Mesendoderm (in vitro differentiated cells): Measurements from ENCODE around the gene POP7.

ENCODE experiments used
- DNase-seq: peaks from one replicate; pipeline ENCODE4 v3.0.0; 2013
- H2AK5ac ChIP-seq: 2 replicates; pipeline ENCODE4 v1.6.1; 2013; ENCODE audit warnings: low read length, inconsistent platforms
- H2BK120ac ChIP-seq: 2 replicates; pipeline ENCODE4 v1.6.1; 2013; ENCODE audit warnings: low read depth, mild to moderate bottlenecking, low read length, moderate library complexity, mixed read lengths
- H2BK15ac ChIP-seq: replicated peaks from 2 replicates; pipeline ENCODE4 v1.6.1; 2013; ENCODE audit warnings: low read depth, mild to moderate bottlenecking, moderate library complexity
- H2BK5ac ChIP-seq: 2 replicates; pipeline ENCODE4 v1.6.1; 2013; ENCODE audit warnings: low read length, inconsistent platforms
- H3K18ac ChIP-seq: 2 replicates; pipeline ENCODE4 v1.6.1; 2013; ENCODE audit warnings: mild to moderate bottlenecking, low read length, mixed read lengths
- H3K23ac ChIP-seq: one replicate; pipeline ENCODE4 v1.6.1; 2013; ENCODE audit warnings: low read length
- H3K27ac ChIP-seq: 2 replicates; pipeline ENCODE4 v1.5.1; 2013; ENCODE audit warnings: low read depth, mild to moderate bottlenecking, inconsistent platforms, low read length, moderate library complexity
- H3K27me3 ChIP-seq: 2 replicates; pipeline ENCODE4 v1.6.1; 2013; ENCODE audit warnings: low read length, control low read depth, mild to moderate bottlenecking, inconsistent platforms; ENCODE audit not compliant: insufficient read depth, poor library complexity
- H3K36me3 ChIP-seq: 2 replicates; pipeline ENCODE4 v1.6.1; 2013; ENCODE audit warnings: low read length, inconsistent platforms; ENCODE audit not compliant: control insufficient read depth, insufficient read depth
- H3K4ac ChIP-seq: one replicate; pipeline ENCODE4 v1.6.1; 2013; ENCODE audit warnings: low read depth, mild to moderate bottlenecking, low read length, moderate library complexity
- H3K4me1 ChIP-seq: 2 replicates; pipeline ENCODE4 v1.6.1; 2013; ENCODE audit warnings: low read depth, low read length, inconsistent platforms; ENCODE audit not compliant: control insufficient read depth
- H3K4me2 ChIP-seq: 2 replicates; pipeline ENCODE4 v1.6.1; 2013; ENCODE audit warnings: low read length
- H3K4me3 ChIP-seq: 2 replicates; pipeline ENCODE4 v1.5.1; 2013; ENCODE audit warnings: mild to moderate bottlenecking, low read length
- H3K56ac ChIP-seq: one replicate; pipeline ENCODE4 v1.6.1; 2013; ENCODE audit warnings: low read length
- H3K79me1 ChIP-seq: 2 replicates; pipeline ENCODE4 v1.6.1; 2013; ENCODE audit warnings: low read length, inconsistent platforms
- H3K79me2 ChIP-seq: 2 replicates; pipeline ENCODE4 v1.6.1; 2013; ENCODE audit warnings: mild to moderate bottlenecking, low read length; ENCODE audit not compliant: control insufficient read depth, insufficient read depth
- H3K9ac ChIP-seq: 2 replicates; pipeline ENCODE4 v1.6.1; 2013; ENCODE audit warnings: low read length, inconsistent platforms
- H4K5ac ChIP-seq: one replicate; pipeline ENCODE4 v1.6.1; 2013; ENCODE audit warnings: low read length
- H4K8ac ChIP-seq: one replicate; pipeline ENCODE4 v1.6.1; 2013; ENCODE audit warnings: low read depth, mild to moderate bottlenecking, control low read depth, low read length, moderate library complexity
- WGBS: extraction: QIAGEN DNeasy Blood & Tissue Kit; methylation state at CpG from one replicate; pipeline ENCODE4 v1.1.7; 2013; ENCODE audit warnings: low lambda C conversion rate, missing lambda C conversion rate; ENCODE audit not compliant: insufficient coverage; ENCODE audit errors: extremely low coverage; 5-methylcytosine and 5-hydroxymethylcytosine counted together

POP7 gene

GRCh38 chr7:100731937-100732636, 26.2 kb downstream of the POP7 start:
- no peaks in the 10 kb centered on the region for H3K79me1 ChIP-seq
- no peak overlapping the region for H3K23ac ChIP-seq
- no peaks in the 10 kb centered on the region for H3K36me3 ChIP-seq
- no CpG with 5 or more reads among the region's 11 CpGs for WGBS
- H3K9ac ChIP-seq, result no peak overlapping the region
- H3K4me1 ChIP-seq, result no peaks in the 10 kb centered on the region
- no peak overlapping the region for H2BK15ac ChIP-seq
- no peak overlapping the region for H3K56ac ChIP-seq
- no peak overlapping the region for H2BK5ac ChIP-seq
- H2BK120ac ChIP-seq, result no peak overlapping the region
- H3K4me3 ChIP-seq, result no peak overlapping the region
- H3K4ac ChIP-seq, result no peak overlapping the region
- no peak overlapping the region for H4K8ac ChIP-seq
- H3K27me3 ChIP-seq, result no peaks in the 10 kb centered on the region
- no peak overlapping the region for H4K5ac ChIP-seq
- no peak for DNase-seq
- H3K18ac ChIP-seq, result no peak overlapping the region
- no peak overlapping the region for H3K4me2 ChIP-seq
- no peaks in the 10 kb centered on the region for H3K79me2 ChIP-seq
- H3K27ac ChIP-seq, result no peak overlapping the region
- H2AK5ac ChIP-seq, result no peak overlapping the region

- Histone ChIP-seq H2BK120ac (no peak overlapping the region), H3K18ac (no peak overlapping the region), H3K56ac (no peak overlapping the region), H3K23ac (no peak overlapping the region), H3K36me3 (no peaks in the 10 kb centered on the region), H3K27ac (no peak overlapping the region), H3K4me2 (no peak overlapping the region), H4K5ac (no peak overlapping the region), H3K4me3 (no peak overlapping the region), H4K8ac (no peak overlapping the region), H3K9ac (no peak overlapping the region), H2BK15ac (no peak overlapping the region), H2BK5ac (no peak overlapping the region), H3K4me1 (no peaks in the 10 kb centered on the region), H3K4ac (no peak overlapping the region), H2AK5ac (no peak overlapping the region), H3K79me1 (no peaks in the 10 kb centered on the region), H3K27me3 (no peaks in the 10 kb centered on the region), H3K79me2 (no peaks in the 10 kb centered on the region)
- DNase-seq, result no peak
- WGBS, result no CpG with 5 or more reads among the region's 7 CpGs
These were observed 29.8 kb downstream of the POP7 start for GRCh38 chr7:100735730-100736129.

- H3K56ac ChIP-seq, result no peak overlapping the region
- no CpG with 5 or more reads among the region's 13 CpGs for WGBS
- H4K5ac ChIP-seq, result no peak overlapping the region
- H3K23ac ChIP-seq, result no peak overlapping the region
- H4K8ac ChIP-seq, result no peak overlapping the region
- no peaks in the 10 kb centered on the region for H3K79me2 ChIP-seq
- H3K4me2 ChIP-seq, result no peak overlapping the region
- H3K27ac ChIP-seq, result no peak overlapping the region
- H2BK120ac ChIP-seq, result no peak overlapping the region
- no peak for DNase-seq
- no peaks in the 10 kb centered on the region for H3K27me3 ChIP-seq
- H3K36me3 ChIP-seq, result no peaks in the 10 kb centered on the region
- H3K9ac ChIP-seq, result no peak overlapping the region
- no peaks in the 10 kb centered on the region for H3K79me1 ChIP-seq
- no peak overlapping the region for H3K4ac ChIP-seq
- H2BK15ac ChIP-seq, result no peak overlapping the region
- H2BK5ac ChIP-seq, result no peak overlapping the region
- H3K4me3 ChIP-seq, result no peak overlapping the region
- no peak overlapping the region for H3K18ac ChIP-seq
- H3K4me1 ChIP-seq, result no peaks in the 10 kb centered on the region
- no peak overlapping the region for H2AK5ac ChIP-seq
These were observed 30.8 kb downstream of the POP7 start for GRCh38 chr7:100736671-100737070.

- no peak overlapping the region for H3K9ac ChIP-seq
- no peaks in the 10 kb centered on the region for H3K79me1 ChIP-seq
- no peaks in the 10 kb centered on the region for H3K4me1 ChIP-seq
- H3K56ac ChIP-seq, result no peak overlapping the region
- WGBS, result no CpG with 5 or more reads among the region's 6 CpGs
- H2BK120ac ChIP-seq, result no peak overlapping the region
- no peak overlapping the region for H2AK5ac ChIP-seq
- H3K4me3 ChIP-seq, result no peak overlapping the region
- H3K79me2 ChIP-seq, result no peaks in the 10 kb centered on the region
- no peaks in the 10 kb centered on the region for H3K27me3 ChIP-seq
- no peak overlapping the region for H4K8ac ChIP-seq
- H2BK5ac ChIP-seq, result no peak overlapping the region
- H3K4me2 ChIP-seq, result no peak overlapping the region
- no peak overlapping the region for H3K23ac ChIP-seq
- DNase-seq, result no peak
- no peak overlapping the region for H2BK15ac ChIP-seq
- no peak overlapping the region for H4K5ac ChIP-seq
- H3K36me3 ChIP-seq, result no peaks in the 10 kb centered on the region
- no peak overlapping the region for H3K4ac ChIP-seq
- H3K18ac ChIP-seq, result no peak overlapping the region
- no peak overlapping the region for H3K27ac ChIP-seq
These were observed 34.0 kb downstream of the POP7 start for GRCh38 chr7:100739934-100740333.

GRCh38 chr7:100744605-100745004, 38.7 kb downstream of the POP7 start:
- Histone ChIP-seq H3K9ac (no peak overlapping the region), H3K23ac (no peak overlapping the region), H2AK5ac (no peak overlapping the region), H3K79me1 (no peaks in the 10 kb centered on the region), H3K18ac (no peak overlapping the region), H3K79me2 (no peaks in the 10 kb centered on the region), H2BK120ac (no peak overlapping the region), H3K27ac (no peak overlapping the region), H3K36me3 (no peaks in the 10 kb centered on the region), H3K4me3 (no peak overlapping the region), H2BK15ac (no peak overlapping the region), H2BK5ac (no peak overlapping the region), H3K4ac (no peak overlapping the region), H4K8ac (no peak overlapping the region), H3K4me2 (no peak overlapping the region), H3K4me1 (no peaks in the 10 kb centered on the region), H3K27me3 (no peaks in the 10 kb centered on the region), H4K5ac (no peak overlapping the region), H3K56ac (no peak overlapping the region)
- no peak for DNase-seq
- 100% methylated on average over 1 of the region's 14 CpGs for WGBS

GRCh38 chr7:100745184-100745583, 39.3 kb downstream of the POP7 start:
- Histone ChIP-seq H3K4ac (no peak overlapping the region), H2AK5ac (no peak overlapping the region), H3K4me3 (peak overlapping the region; percentile 43), H3K27ac (no peak overlapping the region), H2BK15ac (no peak overlapping the region), H3K79me2 (no peaks in the 10 kb centered on the region), H3K36me3 (no peaks in the 10 kb centered on the region), H3K56ac (peak overlapping the region; percentile 80), H3K9ac (peak overlapping the region; percentile 63), H4K8ac (no peak overlapping the region), H2BK5ac (no peak overlapping the region), H3K4me2 (no peak overlapping the region), H3K4me1 (no peaks in the 10 kb centered on the region), H2BK120ac (no peak overlapping the region), H3K79me1 (no peaks in the 10 kb centered on the region), H3K27me3 (no peaks in the 10 kb centered on the region), H3K23ac (no peak overlapping the region), H3K18ac (no peak overlapping the region), H4K5ac (no peak overlapping the region)
- no CpG with 5 or more reads among the region's 28 CpGs for WGBS
- peak; percentile 51 for DNase-seq
